ENCODE measurements around the gene PLXNA1.

The PLXNA1 gene

GRCh38 chr3:127026036-127026435 is 43.1 kb downstream of the PLXNA1 start:
- DNase-seq, result no peak

GRCh38 chr3:127026661-127027060 is 43.7 kb downstream of the PLXNA1 start:
- DNase-seq, result no peak

- DNase-seq, result no peak
Observed at GRCh38 chr3:127027061-127027735, 44.3 kb downstream of the PLXNA1 start.

- DNase-seq, result no peak
Observed at GRCh38 chr3:127027811-127028548, 45.1 kb downstream of the PLXNA1 start.

- no peak for DNase-seq
Observed at GRCh38 chr3:127028781-127029657, 46.1 kb downstream of the PLXNA1 start.

- DNase-seq, result no peak
Observed at GRCh38 chr3:127029658-127030507, 47.0 kb downstream of the PLXNA1 start.

- DNase-seq, result no peak
Observed at GRCh38 chr3:127030508-127031412, 47.8 kb downstream of the PLXNA1 start.

GRCh38 chr3:127031413-127031810 is 48.5 kb downstream of the PLXNA1 start:
- DNase-seq, result no peak

- DNase-seq, result no peak
Observed at GRCh38 chr3:127031845-127032244, 48.9 kb downstream of the PLXNA1 start.

- DNase-seq, result no peak
Observed at GRCh38 chr3:127032296-127032990, 49.5 kb downstream of the PLXNA1 start.
